HEK293 (cell line): ENCODE results near the gene MAST2.

Experiments
- CTCF ChIA-PET: fragments of 350-600 bp; formaldehyde crosslinking; extraction: SDS; loops from one replicate; lab custom pipeline; 2021; ENCODE audit warnings: antibody characterized with exemption; lab: Yijun Ruan, JAX
- POLR2A ChIA-PET: fragments of 300-600 bp; formaldehyde crosslinking; extraction: SDS; loops from one replicate; lab custom pipeline; 2020; ENCODE audit warnings: antibody characterized with exemption, inconsistent platforms; lab: Yijun Ruan, JAX
- H3K27ac ChIP-seq: fragments of 200-500 bp; sonication (Bioruptor generic); 2 replicates; pipeline ENCODE4 v1.5.1; 2014; ENCODE audit warnings: low read depth, low read length, control low read depth, inconsistent platforms; ENCODE audit errors: extremely low read depth
- H3K36me3 ChIP-seq, 2 experiments: fragments of 200-500 bp in 1 of 2; sonication (Bioruptor generic) in 1 of 2; 1 replicate in 1 of 2; 2 replicates in 1 of 2; pipeline ENCODE4 v1.5.1; 2014 to 2017; ENCODE audit warnings: inconsistent platforms in 2 of 2, low read length in 2 of 2; ENCODE audit not compliant: control insufficient read depth in 2 of 2, insufficient read depth in 1 of 2
- H3K4me1 ChIP-seq: fragments of 200-500 bp; sonication (Bioruptor generic); 2 replicates; pipeline ENCODE4 v1.5.1; 2014; ENCODE audit warnings: mild to moderate bottlenecking, low read length, inconsistent platforms; ENCODE audit not compliant: control insufficient read depth, insufficient read depth
- H3K4me3 ChIP-seq: 2 replicates; pipeline ENCODE4 v1.5.1; 2011; ENCODE audit warnings: low read depth, mild to moderate bottlenecking, control low read depth, low read length, moderate library complexity
- H3K9me3 ChIP-seq: fragments of 200-500 bp; sonication (Bioruptor generic); 2 replicates; pipeline ENCODE4 v1.5.1; 2014; ENCODE audit warnings: low read depth, low read length, inconsistent platforms; ENCODE audit not compliant: control insufficient read depth, insufficient read depth
- ELK4 ChIP-seq: IDR thresholded peaks from 2 replicates; pipeline ENCODE4 v1.6.1; 2011; ENCODE audit warnings: mild to moderate bottlenecking, low read depth, low read length, borderline replicate concordance
- PRDM1 ChIP-seq: fragments of 450-650 bp; formaldehyde crosslinking; IDR thresholded peaks from 2 replicates; pipeline ENCODE4; 2016; ENCODE audit warnings: missing biosample characterization, missing genetic modification characterization
- SP7 ChIP-seq: fragments of 450-650 bp; formaldehyde crosslinking; IDR thresholded peaks from 2 replicates; pipeline ENCODE4 v1.5.1; 2016; ENCODE audit warnings: missing biosample characterization, missing genetic modification characterization
- YY2 ChIP-seq: fragments of 450-650 bp; formaldehyde crosslinking; IDR thresholded peaks from 2 replicates; pipeline ENCODE4 v1.5.1; 2016; ENCODE audit warnings: missing biosample characterization, missing genetic modification characterization
- ZBTB8A ChIP-seq: fragments of 450-650 bp; formaldehyde crosslinking; IDR thresholded peaks from 2 replicates; pipeline ENCODE4 v1.5.1; 2016; ENCODE audit warnings: missing biosample characterization, missing genetic modification characterization
- ZEB2 ChIP-seq: fragments of 450-650 bp; formaldehyde crosslinking; IDR thresholded peaks from 2 replicates; pipeline ENCODE4 v1.5.1; 2016; ENCODE audit warnings: missing biosample characterization, missing genetic modification characterization
- ZNF10 ChIP-seq: fragments of 450-650 bp; formaldehyde crosslinking; IDR thresholded peaks from 2 replicates; pipeline ENCODE4 v1.5.1; 2017; ENCODE audit warnings: missing biosample characterization, missing genetic modification characterization
- ZNF112 ChIP-seq: fragments of 450-650 bp; formaldehyde crosslinking; IDR thresholded peaks from 2 replicates; pipeline ENCODE4 v1.5.0; 2017; ENCODE audit warnings: missing biosample characterization, missing genetic modification characterization
- ZNF292 ChIP-seq: fragments of 450-650 bp; formaldehyde crosslinking; IDR thresholded peaks from 2 replicates; pipeline ENCODE4 v1.5.1; 2016; ENCODE audit warnings: low read depth, missing biosample characterization, missing genetic modification characterization, borderline replicate concordance
- ZNF341 ChIP-seq: fragments of 450-650 bp; formaldehyde crosslinking; IDR thresholded peaks from 2 replicates; pipeline ENCODE4; 2016; ENCODE audit warnings: low read depth, missing biosample characterization, missing genetic modification characterization
- ZNF350 ChIP-seq: fragments of 450-650 bp; formaldehyde crosslinking; IDR thresholded peaks from 2 replicates; pipeline ENCODE4 v1.5.0; 2017; ENCODE audit warnings: missing biosample characterization, mild to moderate bottlenecking, missing genetic modification characterization
- ZNF510 ChIP-seq: fragments of 450-650 bp; formaldehyde crosslinking; IDR thresholded peaks from 2 replicates; pipeline ENCODE4 v1.5.1; 2018; ENCODE audit warnings: mild to moderate bottlenecking, missing genetic modification characterization, missing biosample characterization; ENCODE audit not compliant: insufficient replicate concordance
- ZNF513 ChIP-seq: fragments of 450-650 bp; IDR thresholded peaks from 2 replicates; pipeline ENCODE4 v1.5.1; 2018; ENCODE audit warnings: missing biosample characterization, missing genetic modification characterization
- ZNF555 ChIP-seq: fragments of 450-650 bp; formaldehyde crosslinking; conservative IDR thresholded peaks from 2 replicates; pipeline ENCODE4 v1.5.1; 2017; ENCODE audit warnings: missing biosample characterization, mild to moderate bottlenecking, missing genetic modification characterization, inconsistent platforms
- ZNF596 ChIP-seq: fragments of 450-650 bp; IDR thresholded peaks from 2 replicates; pipeline ENCODE4 v1.5.0; 2018; ENCODE audit warnings: missing biosample characterization, mild to moderate bottlenecking, missing genetic modification characterization, moderate library complexity
- ZNF639 ChIP-seq: fragments of 450-650 bp; formaldehyde crosslinking; IDR thresholded peaks from 2 replicates; pipeline ENCODE4 v1.5.1; 2016; ENCODE audit warnings: missing biosample characterization, missing genetic modification characterization
- ZNF670 ChIP-seq: fragments of 450-650 bp; formaldehyde crosslinking; IDR thresholded peaks from 2 replicates; pipeline ENCODE4 v1.5.1; 2016; ENCODE audit warnings: missing biosample characterization, missing genetic modification characterization, low read depth
- ZNF76 ChIP-seq: fragments of 450-650 bp; formaldehyde crosslinking; IDR thresholded peaks from 2 replicates; pipeline ENCODE4; 2016; ENCODE audit warnings: low read depth, missing biosample characterization, missing genetic modification characterization, borderline replicate concordance
- ZSCAN18 ChIP-seq: fragments of 450-650 bp; formaldehyde crosslinking; IDR thresholded peaks from 2 replicates; pipeline ENCODE4 v1.5.1; 2016; ENCODE audit warnings: missing biosample characterization, missing genetic modification characterization
- TF ChIP-seq, protein P1 (sequence below): fragments of 450-650 bp; formaldehyde crosslinking; IDR thresholded peaks from 2 replicates; pipeline ENCODE4 v1.5.1; 2016; ENCODE audit warnings: missing biosample characterization, missing genetic modification characterization, low read depth
- TF ChIP-seq, protein P2 (sequence below): fragments of 450-650 bp; formaldehyde crosslinking; IDR thresholded peaks from 2 replicates; pipeline ENCODE4 v1.5.1; 2017; ENCODE audit warnings: missing biosample characterization, missing genetic modification characterization
- TF ChIP-seq, protein P3 (sequence below): fragments of 450-650 bp; formaldehyde crosslinking; IDR thresholded peaks from 2 replicates; pipeline ENCODE4 v1.5.1; 2017; ENCODE audit warnings: missing biosample characterization, missing genetic modification characterization

The MAST2 gene

GRCh38 chr1:45785583-45785982 is 17.8 kb upstream of the MAST2 start:
- no peak overlapping the region for H3K27ac ChIP-seq
- CTCF ChIA-PET, result no interaction called here
- no peaks in the 10 kb centered on the region for H3K9me3 ChIP-seq
- H3K4me1 ChIP-seq, result no peaks in the 10 kb centered on the region
- POLR2A ChIA-PET, result no interaction called here
- TF ChIP-seq ZSCAN18 (tag by site-specific recombination) (no peak), ZNF513 (no peak)
- H3K4me3 ChIP-seq, result no peak overlapping the region
- no peaks in the 10 kb centered on the region for H3K36me3 ChIP-seq

DNA sequence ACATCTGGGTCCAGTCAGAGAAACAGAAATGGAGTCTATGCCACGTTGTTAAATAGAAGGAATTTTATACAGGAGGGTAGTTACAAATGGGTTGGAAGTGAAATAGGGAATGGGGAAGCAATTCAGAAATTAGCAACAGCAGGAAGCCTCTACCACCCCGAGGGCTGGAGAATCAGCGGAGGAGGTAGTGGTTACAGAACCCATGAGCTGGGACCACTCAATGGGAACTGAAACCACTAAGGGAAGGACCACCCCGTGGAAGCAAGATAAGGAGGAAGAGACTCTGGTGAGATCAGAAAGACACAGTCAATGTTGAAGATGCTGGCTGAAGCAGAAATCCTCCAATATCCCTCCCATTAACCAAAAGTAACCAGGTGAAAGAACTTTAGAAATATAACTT is 15.5 kb upstream of the MAST2 start:
- Histone ChIP-seq H3K4me3 (no peak overlapping the region), H3K4me1 (no peaks in the 10 kb centered on the region), H3K36me3 (no peaks in the 10 kb centered on the region), H3K9me3 (no peaks in the 10 kb centered on the region), H3K27ac (no peak overlapping the region)
- TF ChIP-seq ZNF341 (tag by site-specific recombination) (no peak), ZNF510 (tag by site-specific recombination) (no peak), ZBTB8A (tag by site-specific recombination) (no peak), ZNF670 (tag by site-specific recombination) (no peak), ZNF596 (tag by site-specific recombination) (no peak), ZNF10 (tag by site-specific recombination) (no peak), ZNF112 (tag by site-specific recombination) (no peak), PRDM1 (tag by site-specific recombination) (no peak), SP7 (tag by site-specific recombination) (no peak), ZNF555 (tag by site-specific recombination) (no peak), ZNF639 (tag by site-specific recombination) (no peak), YY2 (tag by site-specific recombination) (no peak), ZEB2 (tag by site-specific recombination) (no peak), ELK4 (no peak), ZNF350 (no peak), ZNF292 (no peak), ZNF76 (tag by site-specific recombination) (no peak)
- TF ChIP-seq, protein P1, sequence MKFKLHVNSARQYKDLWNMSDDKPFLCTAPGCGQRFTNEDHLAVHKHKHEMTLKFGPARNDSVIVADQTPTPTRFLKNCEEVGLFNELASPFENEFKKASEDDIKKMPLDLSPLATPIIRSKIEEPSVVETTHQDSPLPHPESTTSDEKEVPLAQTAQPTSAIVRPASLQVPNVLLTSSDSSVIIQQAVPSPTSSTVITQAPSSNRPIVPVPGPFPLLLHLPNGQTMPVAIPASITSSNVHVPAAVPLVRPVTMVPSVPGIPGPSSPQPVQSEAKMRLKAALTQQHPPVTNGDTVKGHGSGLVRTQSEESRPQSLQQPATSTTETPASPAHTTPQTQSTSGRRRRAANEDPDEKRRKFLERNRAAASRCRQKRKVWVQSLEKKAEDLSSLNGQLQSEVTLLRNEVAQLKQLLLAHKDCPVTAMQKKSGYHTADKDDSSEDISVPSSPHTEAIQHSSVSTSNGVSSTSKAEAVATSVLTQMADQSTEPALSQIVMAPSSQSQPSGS, result no peak
- TF ChIP-seq, protein P2, sequence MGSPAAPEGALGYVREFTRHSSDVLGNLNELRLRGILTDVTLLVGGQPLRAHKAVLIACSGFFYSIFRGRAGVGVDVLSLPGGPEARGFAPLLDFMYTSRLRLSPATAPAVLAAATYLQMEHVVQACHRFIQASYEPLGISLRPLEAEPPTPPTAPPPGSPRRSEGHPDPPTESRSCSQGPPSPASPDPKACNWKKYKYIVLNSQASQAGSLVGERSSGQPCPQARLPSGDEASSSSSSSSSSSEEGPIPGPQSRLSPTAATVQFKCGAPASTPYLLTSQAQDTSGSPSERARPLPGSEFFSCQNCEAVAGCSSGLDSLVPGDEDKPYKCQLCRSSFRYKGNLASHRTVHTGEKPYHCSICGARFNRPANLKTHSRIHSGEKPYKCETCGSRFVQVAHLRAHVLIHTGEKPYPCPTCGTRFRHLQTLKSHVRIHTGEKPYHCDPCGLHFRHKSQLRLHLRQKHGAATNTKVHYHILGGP, result no peak
- TF ChIP-seq, protein P3, sequence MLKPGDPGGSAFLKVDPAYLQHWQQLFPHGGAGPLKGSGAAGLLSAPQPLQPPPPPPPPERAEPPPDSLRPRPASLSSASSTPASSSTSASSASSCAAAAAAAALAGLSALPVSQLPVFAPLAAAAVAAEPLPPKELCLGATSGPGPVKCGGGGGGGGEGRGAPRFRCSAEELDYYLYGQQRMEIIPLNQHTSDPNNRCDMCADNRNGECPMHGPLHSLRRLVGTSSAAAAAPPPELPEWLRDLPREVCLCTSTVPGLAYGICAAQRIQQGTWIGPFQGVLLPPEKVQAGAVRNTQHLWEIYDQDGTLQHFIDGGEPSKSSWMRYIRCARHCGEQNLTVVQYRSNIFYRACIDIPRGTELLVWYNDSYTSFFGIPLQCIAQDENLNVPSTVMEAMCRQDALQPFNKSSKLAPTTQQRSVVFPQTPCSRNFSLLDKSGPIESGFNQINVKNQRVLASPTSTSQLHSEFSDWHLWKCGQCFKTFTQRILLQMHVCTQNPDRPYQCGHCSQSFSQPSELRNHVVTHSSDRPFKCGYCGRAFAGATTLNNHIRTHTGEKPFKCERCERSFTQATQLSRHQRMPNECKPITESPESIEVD (tag by site-specific recombination), result no peak
- ChIA-PET CTCF (no interaction called here), POLR2A (no interaction called here)
